Measurements from ENCODE around the gene ITGAE.

The ITGAE gene

DNA sequence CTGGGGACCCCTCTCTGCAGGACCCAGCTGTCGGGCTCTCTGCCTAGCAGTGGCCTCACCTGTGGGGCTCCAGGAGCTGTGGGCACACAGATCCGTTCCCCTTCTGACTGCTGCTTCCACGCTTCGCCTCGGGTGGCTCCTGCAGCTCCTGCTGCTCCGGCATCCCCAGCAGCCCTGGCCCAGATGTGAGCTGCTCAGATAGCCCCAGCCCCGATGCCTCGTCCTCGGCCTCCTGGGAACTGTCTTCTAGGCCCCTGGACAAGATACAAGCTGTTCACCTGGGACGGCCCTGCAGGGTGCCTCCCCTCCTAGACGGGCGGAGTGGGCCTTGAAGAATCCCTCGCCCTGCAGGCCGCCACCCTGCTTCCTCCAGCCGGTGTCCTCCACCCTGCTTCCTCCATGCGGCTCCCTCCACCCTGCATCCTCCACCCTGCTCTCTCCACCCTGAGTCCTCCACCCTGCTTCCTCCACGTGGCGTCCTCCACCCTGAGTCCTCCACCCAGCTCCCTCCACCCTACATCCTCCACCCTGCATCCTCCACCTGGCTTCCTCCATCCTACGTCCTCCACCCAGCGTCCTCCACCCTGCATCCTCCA, 121.4 kb downstream of the ITGAE start:
- Histone ChIP-seq H3K27me3 (replicated peaks in 2 of 5; ENCODE audit: control insufficient read depth in 4 of 5, insufficient read depth in 5 of 5, low read length in 4 of 5) (peaks cover 0 to 3% (median 0%) of the 10 kb centered on the region in 5 experiments), H3K4me1 (ENCODE audit: control extremely low read depth in 1 of 4, control insufficient read depth in 4 of 4, insufficient read depth in 4 of 4, low read length in 3 of 4) (peaks cover 0 to 2% (median 0%) of the 10 kb centered on the region in 4 experiments), H3K9me3 (ENCODE audit: control extremely low read depth in 1 of 5, control insufficient read depth in 4 of 5, insufficient read depth in 2 of 5, low read depth in 1 of 5, low read length in 4 of 5) (no peaks in the 10 kb centered on the region), H3K4me3 (ENCODE audit: control insufficient read depth in 1 of 7, extremely low read depth in 1 of 7, insufficient read depth in 4 of 7, low read depth in 2 of 7, low read length in 6 of 7) (no peak overlapping the region), H3K36me3 (ENCODE audit: control insufficient read depth in 4 of 4, insufficient read depth in 4 of 4, low read length in 3 of 4) (no peaks in the 10 kb centered on the region), H3K27ac (ENCODE audit: insufficient read depth in 1 of 2, low read depth in 1 of 2, low read length in 2 of 2, poor library complexity in 1 of 2, severe bottlenecking in 2 of 2) (no peak overlapping the region)
- CTCF ChIA-PET, result interaction anchor here (0.9 to 1.3 kb wide), 4 partner anchors 12 to 148 kb away, joined by 3 to 4 read pairs (median 4); no protein-coding TSS in a partner anchor
- POLR2A ChIA-PET, result no interaction called here
- 85% methylated on average over 18 of the region's 20 CpGs for WGBS (ENCODE audit: insufficient coverage)
- DNase-seq, result no peak

DNA sequence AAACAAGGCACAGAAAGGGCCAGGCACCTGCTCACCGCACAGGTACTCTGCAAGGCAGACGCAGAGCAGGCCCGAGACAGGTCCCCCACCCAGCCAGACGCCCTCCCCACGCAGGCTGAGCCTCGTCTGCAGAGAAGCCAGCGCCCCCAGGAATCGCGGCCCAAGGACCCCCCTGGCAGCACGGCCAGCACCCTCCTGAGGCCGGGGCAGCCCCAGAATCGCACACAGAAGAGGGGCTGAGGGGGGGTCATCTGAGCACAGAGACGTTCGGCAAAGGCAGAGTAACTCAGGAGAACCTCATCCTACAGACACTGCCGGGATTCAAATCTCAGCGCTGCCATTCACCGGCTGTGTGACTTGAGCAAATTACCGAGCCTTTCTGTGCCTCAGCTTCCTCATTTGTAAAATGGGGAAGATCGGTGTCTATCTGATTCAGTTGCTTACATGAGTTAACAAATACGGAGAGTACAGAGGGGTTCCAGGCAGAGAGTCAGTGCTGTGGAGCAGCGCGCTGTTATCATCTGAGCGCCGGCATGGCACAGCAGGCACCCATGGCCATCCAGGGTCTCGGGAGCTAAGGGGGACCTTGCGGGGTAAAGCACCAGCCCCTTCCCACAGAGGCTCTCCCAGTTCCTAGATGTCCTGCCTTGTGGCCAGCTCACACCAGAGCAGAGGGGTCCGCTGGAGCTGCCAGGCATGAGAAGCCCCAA, 122.0 kb downstream of the ITGAE start:
- Histone ChIP-seq H3K4me1 (ENCODE audit: control extremely low read depth in 1 of 4, control insufficient read depth in 4 of 4, insufficient read depth in 4 of 4, low read length in 3 of 4) (peaks cover 0 to 2% (median 0%) of the 10 kb centered on the region in 4 experiments), H3K9me3 (ENCODE audit: control extremely low read depth in 1 of 5, control insufficient read depth in 4 of 5, insufficient read depth in 2 of 5, low read depth in 1 of 5, low read length in 4 of 5) (no peaks in the 10 kb centered on the region), H3K36me3 (ENCODE audit: control insufficient read depth in 4 of 4, insufficient read depth in 4 of 4, low read length in 3 of 4) (no peaks in the 10 kb centered on the region), H3K27me3 (replicated peaks in 2 of 5; ENCODE audit: control insufficient read depth in 4 of 5, insufficient read depth in 5 of 5, low read length in 4 of 5) (peaks cover 0 to 3% (median 0%) of the 10 kb centered on the region in 5 experiments), H3K27ac (ENCODE audit: insufficient read depth in 1 of 2, low read depth in 1 of 2, low read length in 2 of 2, poor library complexity in 1 of 2, severe bottlenecking in 2 of 2) (no peak overlapping the region), H3K4me3 (ENCODE audit: control insufficient read depth in 1 of 7, extremely low read depth in 1 of 7, insufficient read depth in 4 of 7, low read depth in 2 of 7, low read length in 6 of 7) (no peak overlapping the region)
- 94% methylated on average over 27 of the region's 27 CpGs for WGBS (ENCODE audit: insufficient coverage)
- ChIA-PET CTCF (interaction anchor here (0.9 to 1.3 kb wide), 5 partner anchors 13 to 149 kb away, joined by 3 to 4 read pairs (median 3); no protein-coding TSS in a partner anchor), POLR2A (no interaction called here)
- DNase-seq, result no peak

DNA sequence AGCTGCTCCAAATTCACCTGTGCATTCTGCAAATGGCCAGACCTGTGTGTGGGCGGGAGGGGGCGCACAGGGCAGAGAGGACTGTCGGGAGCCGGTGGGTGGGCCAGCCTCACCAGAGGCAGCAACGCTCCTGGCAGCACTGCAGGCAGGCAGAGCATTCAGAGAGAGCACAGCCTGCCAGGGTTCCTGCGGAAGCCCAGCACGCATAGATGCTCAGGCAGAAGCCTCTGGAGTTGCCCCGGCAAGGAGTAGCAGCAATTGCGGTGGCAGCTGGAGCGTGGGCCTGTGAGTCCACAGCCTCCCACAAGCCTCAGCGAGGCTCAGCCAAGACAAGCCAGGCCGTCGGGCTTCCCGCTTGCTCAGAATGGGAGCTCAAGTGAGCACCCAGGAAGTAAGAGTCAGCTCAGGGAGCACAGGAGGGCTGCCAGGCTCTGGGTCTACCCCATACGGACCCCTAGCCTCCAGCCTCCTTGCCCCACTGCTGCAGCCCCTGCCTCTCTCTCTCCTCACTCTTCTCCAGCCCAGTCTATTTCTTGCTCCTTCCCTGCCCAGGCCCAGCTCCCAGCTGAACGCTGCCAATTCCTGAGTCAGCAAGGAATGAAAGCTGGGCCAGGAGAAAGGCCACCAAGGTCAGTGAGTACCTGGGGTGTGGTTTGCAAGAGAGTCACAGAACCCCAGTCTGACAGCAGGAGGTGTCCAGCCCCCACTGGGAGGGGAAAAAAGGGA, 122.7 kb downstream of the ITGAE start:
- no peaks in the 10 kb centered on the region for H3K27me3 ChIP-seq (replicated peaks in 2 of 5; ENCODE audit: control insufficient read depth in 4 of 5, insufficient read depth in 5 of 5, low read length in 4 of 5)
- no peaks in the 10 kb centered on the region for H3K36me3 ChIP-seq (ENCODE audit: control insufficient read depth in 4 of 4, insufficient read depth in 4 of 4, low read length in 3 of 4)
- H3K9me3 ChIP-seq (ENCODE audit: control extremely low read depth in 1 of 5, control insufficient read depth in 4 of 5, insufficient read depth in 2 of 5, low read depth in 1 of 5, low read length in 4 of 5), result no peaks in the 10 kb centered on the region
- ChIA-PET CTCF (interaction anchor here (0.9 to 1.3 kb wide), 4 partner anchors 14 to 149 kb away, joined by 3 to 4 read pairs (median 3); no protein-coding TSS in a partner anchor), POLR2A (no interaction called here)
- WGBS (ENCODE audit: insufficient coverage), result 93% methylated on average over 16 of the region's 16 CpGs
- no peak overlapping the region for H3K27ac ChIP-seq (ENCODE audit: insufficient read depth in 1 of 2, low read depth in 1 of 2, low read length in 2 of 2, poor library complexity in 1 of 2, severe bottlenecking in 2 of 2)
- no peak for DNase-seq
- H3K4me3 ChIP-seq (ENCODE audit: control insufficient read depth in 1 of 7, extremely low read depth in 1 of 7, insufficient read depth in 4 of 7, low read depth in 2 of 7, low read length in 6 of 7), result no peak overlapping the region
- H3K4me1 ChIP-seq (ENCODE audit: control extremely low read depth in 1 of 4, control insufficient read depth in 4 of 4, insufficient read depth in 4 of 4, low read length in 3 of 4), result peaks cover 0 to 2% (median 0%) of the 10 kb centered on the region in 4 experiments

DNA sequence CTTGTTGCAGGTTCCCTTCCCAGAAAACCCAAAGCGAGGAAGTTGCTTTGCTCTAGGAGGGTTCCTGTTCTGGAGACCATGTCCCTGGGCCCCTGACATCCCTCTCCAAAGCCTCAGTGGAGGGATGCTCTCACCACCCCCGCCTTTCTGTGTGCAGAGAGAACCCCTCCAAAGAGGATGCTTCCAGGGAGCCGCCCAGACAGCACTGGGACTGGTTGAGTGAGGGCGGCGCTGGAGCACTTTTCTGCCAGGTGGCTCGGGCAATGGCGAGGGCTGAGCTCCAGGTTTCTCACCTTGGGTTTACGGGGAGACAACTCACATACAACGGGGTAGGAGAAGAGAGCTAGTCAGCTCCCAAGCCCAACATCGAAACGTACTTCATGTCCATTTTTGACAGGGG, 125.1 kb downstream of the ITGAE start:
- no peak for DNase-seq
- POLR2A ChIA-PET, result no interaction called here
- H3K36me3 ChIP-seq (ENCODE audit: control insufficient read depth in 4 of 4, insufficient read depth in 4 of 4, low read length in 3 of 4), result peaks cover 0 to 3% (median 1%) of the 10 kb centered on the region in 4 experiments
- no peak overlapping the region for H3K4me3 ChIP-seq (ENCODE audit: control insufficient read depth in 1 of 7, extremely low read depth in 1 of 7, insufficient read depth in 4 of 7, low read depth in 2 of 7, low read length in 6 of 7)
- H3K9me3 ChIP-seq (ENCODE audit: control extremely low read depth in 1 of 5, control insufficient read depth in 4 of 5, insufficient read depth in 2 of 5, low read depth in 1 of 5, low read length in 4 of 5), result no peaks in the 10 kb centered on the region
- CTCF ChIA-PET, result interaction anchor here (1.5 kb wide), 1 partner anchor 155 kb away, joined by 3 read pairs; no protein-coding TSS in a partner anchor
- H3K4me1 ChIP-seq (ENCODE audit: control extremely low read depth in 1 of 4, control insufficient read depth in 4 of 4, insufficient read depth in 4 of 4, low read length in 3 of 4), result no peaks in the 10 kb centered on the region
- 94% methylated on average over 11 of the region's 11 CpGs for WGBS (ENCODE audit: insufficient coverage)
- H3K27me3 ChIP-seq (replicated peaks in 2 of 5; ENCODE audit: control insufficient read depth in 4 of 5, insufficient read depth in 5 of 5, low read length in 4 of 5), result no peaks in the 10 kb centered on the region
- no peak overlapping the region for H3K27ac ChIP-seq (ENCODE audit: insufficient read depth in 1 of 2, low read depth in 1 of 2, low read length in 2 of 2, poor library complexity in 1 of 2, severe bottlenecking in 2 of 2)

DNA sequence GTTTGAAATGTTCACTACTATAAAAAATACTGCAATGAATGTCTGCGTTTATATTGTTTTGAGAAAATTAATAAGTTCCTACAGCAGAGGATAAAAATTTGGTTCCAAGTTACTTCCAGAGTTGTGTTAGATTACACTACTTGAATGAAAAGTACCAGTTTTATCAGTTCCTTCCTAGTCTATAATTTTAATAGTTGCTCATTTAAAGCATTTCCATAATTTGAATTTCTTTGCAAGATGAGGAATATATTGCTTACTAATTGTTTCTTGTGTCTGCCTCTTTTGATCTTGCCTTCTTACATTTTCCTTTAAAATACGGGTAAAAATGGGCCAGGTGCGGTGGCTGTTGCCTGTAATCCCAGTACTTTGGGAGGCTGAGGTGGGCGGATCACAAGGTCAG, 128.4 kb downstream of the ITGAE start:
- DNase-seq, result no peak
- H3K36me3 ChIP-seq (ENCODE audit: control insufficient read depth in 4 of 4, insufficient read depth in 4 of 4, low read length in 3 of 4), result peaks cover 0 to 4% (median 3%) of the 10 kb centered on the region in 4 experiments
- POLR2A ChIA-PET, result no interaction called here
- H3K9me3 ChIP-seq (ENCODE audit: control extremely low read depth in 1 of 5, control insufficient read depth in 4 of 5, insufficient read depth in 2 of 5, low read depth in 1 of 5, low read length in 4 of 5), result no peaks in the 10 kb centered on the region
- H3K4me3 ChIP-seq (ENCODE audit: control insufficient read depth in 1 of 7, extremely low read depth in 1 of 7, insufficient read depth in 4 of 7, low read depth in 2 of 7, low read length in 6 of 7), result no peak overlapping the region
- no peaks in the 10 kb centered on the region for H3K27me3 ChIP-seq (replicated peaks in 2 of 5; ENCODE audit: control insufficient read depth in 4 of 5, insufficient read depth in 5 of 5, low read length in 4 of 5)
- H3K4me1 ChIP-seq (ENCODE audit: control extremely low read depth in 1 of 4, control insufficient read depth in 4 of 4, insufficient read depth in 4 of 4, low read length in 3 of 4), result peaks cover 5 to 19% (median 15%) of the 10 kb centered on the region in 4 experiments
- no peak overlapping the region for H3K27ac ChIP-seq (ENCODE audit: insufficient read depth in 1 of 2, low read depth in 1 of 2, low read length in 2 of 2, poor library complexity in 1 of 2, severe bottlenecking in 2 of 2)
- CTCF ChIA-PET, result no interaction called here
- 100% methylated on average over 2 of the region's 4 CpGs for WGBS (ENCODE audit: insufficient coverage)

DNA sequence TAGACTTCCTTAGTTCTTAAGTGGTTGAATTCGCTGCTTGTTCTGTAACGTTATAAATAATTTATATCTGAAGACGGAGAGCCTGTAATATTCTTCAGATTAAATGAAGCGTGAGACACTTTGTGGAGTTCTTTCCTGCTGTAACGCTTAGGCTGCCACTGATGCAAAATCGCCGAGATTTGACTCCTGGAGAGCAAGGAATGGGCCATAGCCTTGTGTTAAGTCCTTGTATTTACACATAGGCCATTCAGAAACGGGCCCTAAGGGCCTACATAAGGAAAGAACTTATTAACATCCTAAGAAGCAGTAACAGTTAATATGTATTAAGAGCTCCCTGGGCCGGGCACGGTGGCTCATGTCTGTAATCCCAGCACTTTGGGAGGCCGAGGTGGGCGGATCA, 131.4 kb downstream of the ITGAE start:
- POLR2A ChIA-PET, result no interaction called here
- H3K27ac ChIP-seq (ENCODE audit: insufficient read depth in 1 of 2, low read depth in 1 of 2, low read length in 2 of 2, poor library complexity in 1 of 2, severe bottlenecking in 2 of 2), result peak overlapping the region; percentile 86 to 92

More for the DNA sequence above, 131.4 kb downstream of the ITGAE start:
- H3K27me3 ChIP-seq (replicated peaks in 2 of 5; ENCODE audit: control insufficient read depth in 4 of 5, insufficient read depth in 5 of 5, low read length in 4 of 5), result no peaks in the 10 kb centered on the region
- CTCF ChIA-PET, result interaction anchor here (1.0 to 1.1 kb wide), 2 partner anchors 13 kb away, joined by 3 to 5 read pairs; no protein-coding TSS in a partner anchor
- H3K9me3 ChIP-seq (ENCODE audit: control extremely low read depth in 1 of 5, control insufficient read depth in 4 of 5, insufficient read depth in 2 of 5, low read depth in 1 of 5, low read length in 4 of 5), result no peaks in the 10 kb centered on the region
- peaks cover 0 to 4% (median 3%) of the 10 kb centered on the region in 4 experiments for H3K36me3 ChIP-seq (ENCODE audit: control insufficient read depth in 4 of 4, insufficient read depth in 4 of 4, low read length in 3 of 4)
- peaks cover 5 to 23% (median 18%) of the 10 kb centered on the region in 4 experiments for H3K4me1 ChIP-seq (ENCODE audit: control extremely low read depth in 1 of 4, control insufficient read depth in 4 of 4, insufficient read depth in 4 of 4, low read length in 3 of 4)
- H3K4me3 ChIP-seq (ENCODE audit: control insufficient read depth in 1 of 7, extremely low read depth in 1 of 7, insufficient read depth in 4 of 7, low read depth in 2 of 7, low read length in 6 of 7), result peak overlapping the region in 6 of 7 experiments; percentile 90 to 99 (median 94)
- WGBS (ENCODE audit: insufficient coverage), result 66% methylated on average over 12 of the region's 12 CpGs
- DNase-seq, result peak in 1 of 3 donors; percentile 7

All from common myeloid progenitor, CD34-positive (primary cell).